ENCODE results near the gene GLP1R. TPM values are rescaled to one million over a fixed set of nuclear protein-coding genes. Genes with fewer than 3 reads are reported as not detected.

GLP1R gene
- total RNA-seq, 1 experiment from 2014 or later, result not detected

DNA sequence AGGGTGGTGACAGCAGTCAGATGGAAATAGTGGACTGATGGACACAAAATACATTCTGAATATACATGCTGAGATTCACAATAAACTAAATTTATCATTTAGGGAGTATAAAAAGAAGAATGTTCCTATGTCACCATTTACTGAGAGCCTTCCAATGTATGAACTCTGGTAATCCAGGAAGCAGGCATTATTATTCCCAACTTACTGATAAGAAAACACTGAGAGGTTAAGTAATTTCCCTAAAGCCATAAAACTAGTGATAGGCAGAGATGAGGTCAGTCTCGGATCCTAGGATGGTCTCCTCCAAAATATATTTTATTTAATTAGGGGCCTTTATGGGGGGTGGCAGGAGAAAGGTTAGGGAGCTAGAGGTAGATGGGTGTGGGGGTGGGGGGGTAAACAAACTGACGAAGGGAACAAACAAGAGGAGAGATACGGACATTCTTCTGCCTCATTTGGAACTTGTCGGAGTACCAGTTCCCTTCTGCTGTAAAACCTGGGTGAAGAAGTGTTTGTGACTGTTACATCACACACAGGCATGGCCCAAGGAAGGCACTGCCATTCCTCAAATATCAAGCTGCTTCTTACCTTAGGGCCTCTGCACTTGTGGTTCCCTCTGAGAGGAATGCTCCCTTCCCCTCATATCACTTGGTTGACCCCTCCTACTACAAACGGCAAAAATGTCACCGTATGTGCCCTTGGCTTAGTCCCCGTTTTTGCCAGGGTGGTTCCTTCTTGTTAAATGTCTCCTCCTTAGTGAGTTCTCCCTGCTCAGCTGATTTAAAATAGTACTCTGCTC is 59.7 kb downstream of the GLP1R start:
- Histone ChIP-seq H3K27me3 (replicated peaks; ENCODE audit: insufficient read depth, low read depth, low read length, poor library complexity) (no peaks in the 10 kb centered on the region), H3K9me3 (ENCODE audit: low read depth, low read length, poor library complexity, severe bottlenecking) (no peaks in the 10 kb centered on the region), H3K36me3 (ENCODE audit: insufficient read depth, low read length, poor library complexity, severe bottlenecking) (peaks cover 8% of the 10 kb centered on the region), H3K4me3 (ENCODE audit: low read depth, low read length, poor library complexity, severe bottlenecking) (no peak overlapping the region), H3K27ac (ENCODE audit: low read depth, low read length, poor library complexity, severe bottlenecking) (no peak overlapping the region), H3K4me1 (ENCODE audit: insufficient read depth, low read length, poor library complexity, severe bottlenecking) (no peaks in the 10 kb centered on the region)
- ChIA-PET POLR2A (ENCODE audit: low non-redundant PET) (no interaction called here), CTCF (no interaction called here)
- BruUV-seq (replicated peaks), result no TSS peak
- TF ChIP-seq, protein P1, sequence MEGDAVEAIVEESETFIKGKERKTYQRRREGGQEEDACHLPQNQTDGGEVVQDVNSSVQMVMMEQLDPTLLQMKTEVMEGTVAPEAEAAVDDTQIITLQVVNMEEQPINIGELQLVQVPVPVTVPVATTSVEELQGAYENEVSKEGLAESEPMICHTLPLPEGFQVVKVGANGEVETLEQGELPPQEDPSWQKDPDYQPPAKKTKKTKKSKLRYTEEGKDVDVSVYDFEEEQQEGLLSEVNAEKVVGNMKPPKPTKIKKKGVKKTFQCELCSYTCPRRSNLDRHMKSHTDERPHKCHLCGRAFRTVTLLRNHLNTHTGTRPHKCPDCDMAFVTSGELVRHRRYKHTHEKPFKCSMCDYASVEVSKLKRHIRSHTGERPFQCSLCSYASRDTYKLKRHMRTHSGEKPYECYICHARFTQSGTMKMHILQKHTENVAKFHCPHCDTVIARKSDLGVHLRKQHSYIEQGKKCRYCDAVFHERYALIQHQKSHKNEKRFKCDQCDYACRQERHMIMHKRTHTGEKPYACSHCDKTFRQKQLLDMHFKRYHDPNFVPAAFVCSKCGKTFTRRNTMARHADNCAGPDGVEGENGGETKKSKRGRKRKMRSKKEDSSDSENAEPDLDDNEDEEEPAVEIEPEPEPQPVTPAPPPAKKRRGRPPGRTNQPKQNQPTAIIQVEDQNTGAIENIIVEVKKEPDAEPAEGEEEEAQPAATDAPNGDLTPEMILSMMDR (conservative IDR thresholded peaks at IDR 0.05; ENCODE audit: low read depth, low read length), result no peak
- no peak for TF ChIP-seq EZH2 (IDR thresholded peaks at IDR 0.05; ENCODE audit: borderline replicate concordance, low read depth, low read length, poor library complexity, severe bottlenecking)
- intact Hi-C loops (cut with micrococcal nuclease; ENCODE audit: unreplicated experiment), result no loop called here
- no peak for DNase-seq (ENCODE audit: low spot score)

DNA sequence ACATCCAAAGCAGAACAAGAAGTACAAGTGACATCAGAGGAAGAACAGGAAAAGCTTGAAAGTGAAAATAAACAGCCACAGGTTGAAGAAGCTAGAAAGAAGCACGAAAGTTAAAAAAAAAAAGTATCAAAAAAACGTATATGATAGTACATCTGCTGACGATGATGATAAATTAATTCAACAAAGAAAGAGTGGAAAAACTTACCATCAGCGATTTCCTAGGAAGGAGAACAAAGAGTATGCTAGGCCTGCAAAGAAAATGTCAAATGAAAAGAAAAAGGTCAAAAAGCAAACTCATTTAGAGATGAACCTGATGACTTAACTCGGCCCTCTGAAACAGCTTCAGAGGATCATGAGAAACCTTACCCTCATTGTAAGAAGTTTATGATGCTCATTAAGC is 62.7 kb downstream of the GLP1R start:
- H3K4me3 ChIP-seq (ENCODE audit: low read depth, low read length, poor library complexity, severe bottlenecking), result no peak overlapping the region
- intact Hi-C loops (cut with micrococcal nuclease; ENCODE audit: unreplicated experiment), result no loop called here
- CTCF ChIA-PET, result no interaction called here
- H3K9me3 ChIP-seq (ENCODE audit: low read depth, low read length, poor library complexity, severe bottlenecking), result no peaks in the 10 kb centered on the region
- POLR2A ChIA-PET (ENCODE audit: low non-redundant PET), result no interaction called here
- peaks cover 5% of the 10 kb centered on the region for H3K36me3 ChIP-seq (ENCODE audit: insufficient read depth, low read length, poor library complexity, severe bottlenecking)
- H3K4me1 ChIP-seq (ENCODE audit: insufficient read depth, low read length, poor library complexity, severe bottlenecking), result peaks cover 4% of the 10 kb centered on the region
- no peak for DNase-seq (ENCODE audit: low spot score)
- no peaks in the 10 kb centered on the region for H3K27me3 ChIP-seq (replicated peaks; ENCODE audit: insufficient read depth, low read depth, low read length, poor library complexity)
- H3K27ac ChIP-seq (ENCODE audit: low read depth, low read length, poor library complexity, severe bottlenecking), result no peak overlapping the region
- BruUV-seq (replicated peaks), result no TSS peak
- TF ChIP-seq EZH2 (IDR thresholded peaks at IDR 0.05; ENCODE audit: borderline replicate concordance, low read depth, low read length, poor library complexity, severe bottlenecking), result no peak
- TF ChIP-seq, protein P1 (conservative IDR thresholded peaks at IDR 0.05; ENCODE audit: low read depth, low read length), result no peak

DNA sequence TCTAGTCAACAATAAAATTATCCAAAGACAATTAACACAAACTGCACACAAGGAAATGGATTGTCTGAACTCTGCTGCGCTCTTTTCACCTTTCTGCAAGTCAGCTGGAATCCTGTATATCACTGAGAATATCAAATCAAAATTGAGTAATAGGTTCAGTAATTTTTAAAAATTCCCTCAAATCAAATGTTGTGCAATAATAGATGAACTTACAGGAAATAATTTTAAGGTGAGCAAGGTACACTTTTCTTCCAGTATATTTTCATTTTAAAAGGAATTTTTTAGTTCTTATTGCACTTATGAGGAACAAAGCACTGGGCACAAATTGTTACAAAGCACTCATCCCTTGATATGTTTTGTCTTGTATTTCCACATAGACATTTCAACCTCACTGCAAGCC is 65.2 kb downstream of the GLP1R start:
- Histone ChIP-seq H3K4me1 (ENCODE audit: insufficient read depth, low read length, poor library complexity, severe bottlenecking) (peaks cover 4% of the 10 kb centered on the region), H3K36me3 (ENCODE audit: insufficient read depth, low read length, poor library complexity, severe bottlenecking) (peaks cover 5% of the 10 kb centered on the region), H3K27ac (ENCODE audit: low read depth, low read length, poor library complexity, severe bottlenecking) (no peak overlapping the region), H3K27me3 (replicated peaks; ENCODE audit: insufficient read depth, low read depth, low read length, poor library complexity) (no peaks in the 10 kb centered on the region), H3K9me3 (ENCODE audit: low read depth, low read length, poor library complexity, severe bottlenecking) (no peaks in the 10 kb centered on the region), H3K4me3 (ENCODE audit: low read depth, low read length, poor library complexity, severe bottlenecking) (peak overlapping the region; percentile 76)
- CTCF ChIA-PET, result interaction anchor here (0.6 kb wide), 1 partner anchor 15 kb away, joined by 3 read pairs; no protein-coding TSS in a partner anchor
- BruUV-seq (replicated peaks), result TSS peak; percentile 44
- POLR2A ChIA-PET (ENCODE audit: low non-redundant PET), result no interaction called here
- DNase-seq (ENCODE audit: low spot score), result no peak
- no peak for TF ChIP-seq EZH2 (IDR thresholded peaks at IDR 0.05; ENCODE audit: borderline replicate concordance, low read depth, low read length, poor library complexity, severe bottlenecking)
- TF ChIP-seq, protein P1 (conservative IDR thresholded peaks at IDR 0.05; ENCODE audit: low read depth, low read length), result no peak
- intact Hi-C loops (cut with micrococcal nuclease; ENCODE audit: unreplicated experiment), result no loop called here
